Heart right ventricle (tissue), 16 donors: ENCODE measurements around the gene DTNA. TPM values are rescaled to one million over a fixed set of nuclear protein-coding genes. Genes with fewer than 3 reads are reported as not detected.
A peak's percentile ranks its signal among the peaks of the same experiment; 100 is the strongest.

Experiments used
- ATAC-seq, 8 donors: fragments of 200-7000 bp; cut with Tn5 transposase; one replicate each; pipeline ENCODE4 v1.9.1; 2020; ENCODE audit warnings: mild to moderate bottlenecking in 8 of 8, moderate library complexity in 8 of 8, moderate number of reproducible peaks in 1 of 8
- DNase-seq, 2 donors: peaks; one replicate each; pipeline ENCODE4 v3.0.0-alpha.2; 2020
- H3K27ac ChIP-seq, 10 donors: fragments of 200-600 bp; sonication (generic) in 2 of 10; one replicate each; pipeline versions ENCODE4 v1.5.0 to v1.8.0; 2020 to 2022; ENCODE audit warnings: mild to moderate bottlenecking in 3 of 10
- H3K27me3 ChIP-seq, 7 donors: fragments of 200-600 bp; one replicate each; pipeline ENCODE4 v1.8.0; 2021 to 2022; ENCODE audit warnings: mild to moderate bottlenecking in 2 of 7
- H3K36me3 ChIP-seq, 9 donors: fragments of 200-600 bp; sonication (generic) in 1 of 9; one replicate each; pipeline versions ENCODE4 v1.5.0 to v1.8.0; 2020 to 2022; ENCODE audit warnings: mild to moderate bottlenecking in 2 of 9
- H3K4me1 ChIP-seq, 9 donors: fragments of 200-600 bp; sonication (generic) in 1 of 9; one replicate each; pipeline versions ENCODE4 v1.5.0 to v1.8.0; 2020 to 2022; ENCODE audit warnings: mild to moderate bottlenecking in 4 of 9
- H3K4me3 ChIP-seq, 10 donors: fragments of 200-600 bp; sonication (generic) in 2 of 10; one replicate each; pipeline versions ENCODE4 v1.5.0 to v1.8.0; 2020 to 2022; ENCODE audit warnings: mild to moderate bottlenecking in 7 of 10, moderate library complexity in 2 of 10
- H3K9me3 ChIP-seq, 11 donors: fragments of 200-600 bp in 10 of 11; sonication (generic) in 2 of 11; one replicate each; pipeline versions ENCODE4 v1.5.0 to v1.8.0; 2013 to 2022; ENCODE audit warnings: mild to moderate bottlenecking in 2 of 11, control low read depth in 1 of 11, moderate library complexity in 1 of 11
- CTCF ChIP-seq, 9 donors: fragments of 200-600 bp; sonication (generic) in 2 of 9; IDR thresholded peaks; one replicate each; pipeline versions ENCODE4 v1.5.0 to v1.8.0; 2021 to 2022; ENCODE audit warnings: antibody characterized with exemption in 9 of 9, mild to moderate bottlenecking in 5 of 9, moderate library complexity in 1 of 9
- WGBS, 2 donors: extraction: QIAGEN DNeasy Blood & Tissue Kit; methylation state at CpG; one replicate each; pipeline ENCODE4 v1.1.7; 2013; ENCODE audit warnings: inconsistent platforms in 1 of 2; 5-methylcytosine and 5-hydroxymethylcytosine counted together
- intact Hi-C, 10 donors: fragments of 100-400 bp; cut with DNase I; formaldehyde crosslinking; loops; one replicate each; pipeline versions ENCODE4 v1.11.1 to v1.14.2; 2022
- polyA plus RNA-seq, 2 donors: library from polyadenylated mRNA; stranded (reverse); fragments of 200-250 nt; gene quantifications; one replicate each; pipeline ENCODE4 v1.2.3, GENCODE V29; 2013
- total RNA-seq, 10 donors: library from RNA; stranded (reverse); fragmentation: NEBNext Ultra II Directional in 3 of 10; extraction: Animal tissue kit (Norgen Biotek cat#: 25700) in 3 of 10; gene quantifications; one replicate each; pipeline versions ENCODE4 v1.2.1 to v1.2.4, GENCODE V29; 2021 to 2023
- donor health status: Arrhythmogenic right ventricular cardiomyopathy.
- donor health status: ischemic (EF 13 %, LVEDD 7.1; RV severe dilation, severe dysfunction).
- donor health status: healthy with polysubstance abuse.
- donor health status: DM: no; HTN: yes; CAD: no.
- donor health status: DM: no; HTN: no; CAD: no.
- donor health status: ischemic (EF 25% LVEDD 6.9; RV normal size, moderate dysfunction).
- donor health status: ischemic (EF 25% LVEDD 5.7; RV mildly dilated, moderate dysfunction).
- donor health status: healthy.
- donor health status: DM: yes; HTN: yes; CAD: no.
- donor health status: Ischemic cardiomyopathy.
- donor health status: ischemic (EF 35%, LVEDD 5.7; RV mildly dilated, moderate dysfunction).
- donor health status: nonischemic (EF 11% LVEDD 7.7; RV severe dilation, severe dysfunction).
- donor health status: DM: yes; HTN: yes; CAD: no.
- donor health status: PGD.
- donor health status: ischemic (EF 29% LVEDD 5.4; RV normal size, mild dysfunction).
- donor health status: nonischemic (EF 23%, LVEDD 6.1; RV moderate dilation, normal function).

Gene DTNA
- total and polyA plus RNA-seq, 12 donors: 65.4 to 198 (median 179) TPM

GRCh38 chr18:34802959-34803358 is 92.9 kb downstream of the DTNA start:
- DNase-seq (no peak), ATAC-seq (peak in 1 of 8 donors; percentile 32)
- intact Hi-C loops: loop anchor here in 1 of 10 donors (10.0 kb wide), 1 partner anchor 678 kb away; no protein-coding TSS in a partner anchor
- WGBS, 2 donors: 51 to 61% methylated on average over 3 of the region's 3 CpGs
- no peak overlapping the region for H3K4me3 ChIP-seq
- no peaks in the 10 kb centered on the region for H3K9me3 ChIP-seq
- H3K4me1 ChIP-seq: peaks cover 0 to 32% (median 6%) of the 10 kb centered on the region in 9 donors
- no peaks in the 10 kb centered on the region for H3K27me3 ChIP-seq
- H3K36me3 ChIP-seq: no peaks in the 10 kb centered on the region
- no peak for TF ChIP-seq CTCF (IDR thresholded peaks at IDR 0.05)
- H3K27ac ChIP-seq: no peak overlapping the region

- DNase-seq (no peak), ATAC-seq (no peak)
- H3K27me3 ChIP-seq: no peaks in the 10 kb centered on the region
- WGBS, 2 donors: 87 to 90% methylated on average over 5 of the region's 5 CpGs
- H3K4me3 ChIP-seq: no peak overlapping the region
- H3K36me3 ChIP-seq: no peaks in the 10 kb centered on the region
- no peak for TF ChIP-seq CTCF (IDR thresholded peaks at IDR 0.05)
- no peak overlapping the region for H3K27ac ChIP-seq
- no peaks in the 10 kb centered on the region for H3K9me3 ChIP-seq
- intact Hi-C loops: loop anchor here in 1 of 10 donors (10.0 kb wide), 1 partner anchor 679 kb away; no protein-coding TSS in a partner anchor
- H3K4me1 ChIP-seq: peaks cover 0 to 32% (median 6%) of the 10 kb centered on the region in 9 donors
These were observed 93.8 kb downstream of the DTNA start for GRCh38 chr18:34803877-34804400.

- intact Hi-C loops: loop anchor here in 1 of 10 donors (10.0 kb wide), 1 partner anchor 680 kb away; no protein-coding TSS in a partner anchor
- H3K27ac ChIP-seq: no peak overlapping the region
- no peak for TF ChIP-seq CTCF (IDR thresholded peaks at IDR 0.05)
These were observed 95.2 kb downstream of the DTNA start for GRCh38 chr18:34805103-34805877.

GRCh38 chr18:34805878-34806351 is 95.8 kb downstream of the DTNA start:
- Histone ChIP-seq H3K4me3 (no peak overlapping the region), H3K27me3 (no peaks in the 10 kb centered on the region), H3K4me1 (peaks cover 0 to 32% (median 6%) of the 10 kb centered on the region in 9 donors), H3K27ac (no peak overlapping the region), H3K36me3 (no peaks in the 10 kb centered on the region), H3K9me3 (no peaks in the 10 kb centered on the region)
- intact Hi-C loops: loop anchor here in 1 of 10 donors (10.0 kb wide), 1 partner anchor 681 kb away; no protein-coding TSS in a partner anchor
- DNase-seq (no peak), ATAC-seq (no peak)
- TF ChIP-seq CTCF (IDR thresholded peaks at IDR 0.05): no peak

More at GRCh38 chr18:34805103-34805877, 95.2 kb downstream of the DTNA start:
- WGBS, 2 donors: 80 to 81% methylated on average over 7 of the region's 7 CpGs
- ATAC-seq (no peak), DNase-seq (no peak)
- no peak overlapping the region for H3K4me3 ChIP-seq
- no peaks in the 10 kb centered on the region for H3K27me3 ChIP-seq
- peaks cover 0 to 32% (median 6%) of the 10 kb centered on the region in 9 donors for H3K4me1 ChIP-seq
- no peaks in the 10 kb centered on the region for H3K36me3 ChIP-seq
- H3K9me3 ChIP-seq: no peaks in the 10 kb centered on the region
